Activated T-cell treated with anti-CD3 and anti-CD28 coated beads, Interleukin-2, amount 50 U/mL, for 24 hours (primary cell): Measurements from ENCODE around the gene RTL9.
"Not testable (repeated sequence)": the region's sequence is repeated elsewhere in the genome, so short reads cannot be mapped to it uniquely, and the experiment has no call there.

Experiments
- DNase-seq: peaks from one replicate; pipeline ENCODE4 v3.0.0-alpha.2; 2020
- H3K27ac Mint-ChIP-seq: 2 replicates; pipeline ENCODE4 v1.8.0; 2020; ENCODE audit warnings: mild to moderate bottlenecking, mixed read lengths
- H3K27me3 Mint-ChIP-seq: 2 replicates; pipeline ENCODE4 v1.8.0; 2020; ENCODE audit warnings: mixed read lengths
- H3K36me3 Mint-ChIP-seq: 2 replicates; pipeline ENCODE4 v1.8.0; 2020; ENCODE audit warnings: low read depth, mixed read lengths
- H3K4me1 Mint-ChIP-seq: 2 replicates; pipeline ENCODE4 v1.8.0; 2020; ENCODE audit warnings: low read depth, mixed read lengths
- H3K4me3 Mint-ChIP-seq: 2 replicates; pipeline ENCODE4 v1.8.0; 2020; ENCODE audit warnings: mild to moderate bottlenecking, moderate library complexity, mixed read lengths
- H3K9me3 Mint-ChIP-seq: 2 replicates; pipeline ENCODE4 v1.8.0; 2020; ENCODE audit warnings: mixed read lengths

The RTL9 gene

DNA sequence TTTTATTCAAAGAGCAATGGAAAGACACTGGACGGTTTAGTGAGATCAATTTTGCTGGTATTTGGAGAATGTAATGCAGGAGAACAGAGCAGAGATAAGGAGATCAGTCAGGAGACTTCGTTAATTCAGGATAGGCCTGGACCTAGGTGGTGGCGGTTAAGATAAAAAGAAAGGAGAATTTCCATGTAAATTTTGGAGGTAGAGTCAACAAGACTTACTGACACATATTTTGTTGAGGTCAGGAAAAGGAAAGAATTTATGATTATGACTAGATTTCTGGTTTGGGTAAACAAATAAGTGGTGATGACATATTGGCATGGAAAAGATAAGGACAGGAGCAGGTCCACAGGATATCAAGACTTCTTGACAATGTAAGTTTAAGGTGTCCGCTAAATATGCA lies 31.9 kb upstream of the RTL9 start:
- Mint-ChIP-seq H3K9me3 (no peaks in the 10 kb centered on the region), H3K36me3 (no peaks in the 10 kb centered on the region), H3K4me3 (no peak overlapping the region), H3K4me1 (no peaks in the 10 kb centered on the region), H3K27ac (no peak overlapping the region), H3K27me3 (peaks cover 7% of the 10 kb centered on the region)
- DNase-seq, result no peak

GRCh38 chrX:110327336-110327735 lies 31.3 kb upstream of the RTL9 start:
- DNase-seq, result no peak
- H3K4me1 Mint-ChIP-seq, result no peaks in the 10 kb centered on the region
- no peaks in the 10 kb centered on the region for H3K36me3 Mint-ChIP-seq
- H3K27me3 Mint-ChIP-seq, result peaks cover 7% of the 10 kb centered on the region
- H3K4me3 Mint-ChIP-seq, result no peak overlapping the region
- H3K27ac Mint-ChIP-seq, result no peak overlapping the region
- no peaks in the 10 kb centered on the region for H3K9me3 Mint-ChIP-seq

- not testable (repeated sequence) for H3K27ac Mint-ChIP-seq, H3K4me3 Mint-ChIP-seq, DNase-seq, H3K9me3 Mint-ChIP-seq, H3K36me3 Mint-ChIP-seq, H3K27me3 Mint-ChIP-seq, H3K4me1 Mint-ChIP-seq
Observed at GRCh38 chrX:110328613-110329012, 30.0 kb upstream of the RTL9 start.

DNA sequence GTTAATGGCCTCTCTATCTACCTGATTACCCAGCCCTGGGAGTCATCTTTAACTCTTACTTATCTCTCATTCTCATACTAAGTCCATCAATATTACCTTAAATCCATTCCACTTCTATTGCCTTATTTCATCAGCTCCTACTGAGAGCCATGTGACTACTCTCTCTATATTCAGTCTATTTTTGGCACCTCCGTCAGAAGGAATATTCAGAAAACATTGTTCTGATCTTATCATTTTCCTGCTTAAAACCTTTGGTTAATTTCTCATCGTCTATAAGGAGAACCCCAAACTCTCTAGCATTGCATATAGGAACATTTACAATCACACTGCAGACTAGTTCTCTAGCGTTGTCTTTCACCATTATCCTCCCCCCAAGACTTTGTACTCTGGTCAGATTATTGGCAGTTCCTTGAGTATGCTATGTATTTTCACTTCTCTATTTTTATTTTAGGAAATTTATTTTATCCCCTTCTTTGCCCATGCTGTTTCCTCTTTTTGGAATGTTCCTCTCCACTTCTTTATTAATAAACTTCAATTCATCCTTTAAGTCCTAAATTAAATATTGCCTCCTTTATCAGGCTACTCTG lies 27.1 kb upstream of the RTL9 start:
- Mint-ChIP-seq H3K27ac (no peak overlapping the region), H3K9me3 (no peaks in the 10 kb centered on the region), H3K36me3 (no peaks in the 10 kb centered on the region), H3K4me1 (no peaks in the 10 kb centered on the region), H3K4me3 (no peak overlapping the region), H3K27me3 (peaks cover 18% of the 10 kb centered on the region)
- DNase-seq, result no peak

- peaks cover 30% of the 10 kb centered on the region for H3K27me3 Mint-ChIP-seq
- H3K9me3 Mint-ChIP-seq, H3K27ac Mint-ChIP-seq, H3K36me3 Mint-ChIP-seq, H3K4me1 Mint-ChIP-seq, H3K4me3 Mint-ChIP-seq, DNase-seq: not testable (repeated sequence)
Observed at GRCh38 chrX:110333458-110333857, 25.2 kb upstream of the RTL9 start.

GRCh38 chrX:110338935-110339334 lies 19.7 kb upstream of the RTL9 start:
- DNase-seq, result no peak

GRCh38 chrX:110341189-110342035 lies 17.2 kb upstream of the RTL9 start:
- no peak overlapping the region for H3K4me3 Mint-ChIP-seq
- H3K4me1 Mint-ChIP-seq, result peaks cover 9% of the 10 kb centered on the region
- H3K9me3 Mint-ChIP-seq, result no peaks in the 10 kb centered on the region
- H3K27ac Mint-ChIP-seq, result peak overlapping the region; percentile 64
- peaks cover 15% of the 10 kb centered on the region for H3K27me3 Mint-ChIP-seq
- DNase-seq, result no peak
- no peaks in the 10 kb centered on the region for H3K36me3 Mint-ChIP-seq

More at GRCh38 chrX:110338935-110339334, 19.7 kb upstream of the RTL9 start:
- Mint-ChIP-seq H3K4me3 (no peak overlapping the region), H3K9me3 (no peaks in the 10 kb centered on the region), H3K4me1 (peaks cover 9% of the 10 kb centered on the region), H3K27me3 (peaks cover 29% of the 10 kb centered on the region), H3K36me3 (no peaks in the 10 kb centered on the region), H3K27ac (no peak overlapping the region)

- no peak overlapping the region for H3K27ac Mint-ChIP-seq
- no peaks in the 10 kb centered on the region for H3K9me3 Mint-ChIP-seq
- DNase-seq, result no peak
- no peaks in the 10 kb centered on the region for H3K36me3 Mint-ChIP-seq
- H3K27me3 Mint-ChIP-seq, result peaks cover 3% of the 10 kb centered on the region
- H3K4me3 Mint-ChIP-seq, result no peak overlapping the region
- H3K4me1 Mint-ChIP-seq, result no peaks in the 10 kb centered on the region
Observed at GRCh38 chrX:110346681-110347080, 12.0 kb upstream of the RTL9 start.

GRCh38 chrX:110359273-110359672 lies 625 bp downstream of the RTL9 start:
- no peak for DNase-seq
- Mint-ChIP-seq H3K27me3 (peaks cover 11% of the 10 kb centered on the region), H3K9me3 (no peaks in the 10 kb centered on the region), H3K36me3 (no peaks in the 10 kb centered on the region), H3K4me1 (no peaks in the 10 kb centered on the region), H3K27ac (no peak overlapping the region), H3K4me3 (no peak overlapping the region)

DNA sequence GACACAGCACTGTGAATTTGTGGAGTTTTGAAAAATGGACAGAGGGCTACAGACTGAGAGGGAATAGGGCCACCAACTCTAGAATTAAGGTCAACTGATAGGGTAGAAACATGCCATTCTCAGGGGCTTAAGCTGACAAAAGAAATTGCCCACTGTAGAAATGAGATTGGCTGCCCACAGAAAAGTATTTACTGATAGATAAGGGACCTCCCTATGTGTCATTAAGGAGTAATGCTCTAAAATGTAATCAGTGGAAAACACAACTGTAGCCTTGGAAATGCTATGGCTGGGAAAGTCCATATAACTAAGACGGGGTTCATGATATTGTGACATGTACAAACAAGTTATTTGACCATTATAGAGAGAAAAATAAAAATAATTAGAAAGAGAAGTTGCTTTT lies 4.6 kb downstream of the RTL9 start:
- no peaks in the 10 kb centered on the region for H3K9me3 Mint-ChIP-seq

GRCh38 chrX:110373310-110373709 lies 14.7 kb downstream of the RTL9 start:
- no peak overlapping the region for H3K4me3 Mint-ChIP-seq
- no peak overlapping the region for H3K27ac Mint-ChIP-seq
- no peaks in the 10 kb centered on the region for H3K36me3 Mint-ChIP-seq
- DNase-seq, result no peak
- H3K4me1 Mint-ChIP-seq, result no peaks in the 10 kb centered on the region
- H3K27me3 Mint-ChIP-seq, result peaks cover 16% of the 10 kb centered on the region
- no peaks in the 10 kb centered on the region for H3K9me3 Mint-ChIP-seq

More for the DNA sequence above, 4.6 kb downstream of the RTL9 start:
- Mint-ChIP-seq H3K27ac (no peak overlapping the region), H3K4me1 (no peaks in the 10 kb centered on the region), H3K27me3 (peaks cover 20% of the 10 kb centered on the region), H3K36me3 (no peaks in the 10 kb centered on the region), H3K4me3 (no peak overlapping the region)
- DNase-seq, result no peak

GRCh38 chrX:110374559-110374958 lies 15.9 kb downstream of the RTL9 start:
- no peaks in the 10 kb centered on the region for H3K4me1 Mint-ChIP-seq
- H3K9me3 Mint-ChIP-seq, result no peaks in the 10 kb centered on the region
- no peak for DNase-seq
- no peaks in the 10 kb centered on the region for H3K36me3 Mint-ChIP-seq
- peaks cover 28% of the 10 kb centered on the region for H3K27me3 Mint-ChIP-seq
- H3K4me3 Mint-ChIP-seq, result no peak overlapping the region
- no peak overlapping the region for H3K27ac Mint-ChIP-seq

- no peaks in the 10 kb centered on the region for H3K4me1 Mint-ChIP-seq
Observed at GRCh38 chrX:110381216-110381615, 22.6 kb downstream of the RTL9 start.

GRCh38 chrX:110383414-110383813 lies 24.8 kb downstream of the RTL9 start:
- DNase-seq, result no peak
- Mint-ChIP-seq H3K36me3 (no peaks in the 10 kb centered on the region), H3K9me3 (no peaks in the 10 kb centered on the region), H3K27ac (no peak overlapping the region), H3K4me3 (no peak overlapping the region), H3K4me1 (no peaks in the 10 kb centered on the region), H3K27me3 (peaks cover 34% of the 10 kb centered on the region)

More at GRCh38 chrX:110381216-110381615, 22.6 kb downstream of the RTL9 start:
- Mint-ChIP-seq H3K9me3 (no peaks in the 10 kb centered on the region), H3K27ac (no peak overlapping the region), H3K36me3 (no peaks in the 10 kb centered on the region), H3K27me3 (peaks cover 27% of the 10 kb centered on the region), H3K4me3 (no peak overlapping the region)
- DNase-seq, result no peak

GRCh38 chrX:110384490-110384889 lies 25.8 kb downstream of the RTL9 start:
- no peaks in the 10 kb centered on the region for H3K9me3 Mint-ChIP-seq
- H3K36me3 Mint-ChIP-seq, result no peaks in the 10 kb centered on the region
- H3K27me3 Mint-ChIP-seq, result peaks cover 30% of the 10 kb centered on the region
- H3K4me3 Mint-ChIP-seq, result no peak overlapping the region
- no peak for DNase-seq
- H3K27ac Mint-ChIP-seq, result no peak overlapping the region
- H3K4me1 Mint-ChIP-seq, result no peaks in the 10 kb centered on the region
